HepG2 (cell line): ENCODE data around the gene PARP8. TPM values are rescaled to one million over a fixed set of nuclear protein-coding genes. Genes with fewer than 3 reads are reported as not detected.

Source experiments
- ATAC-seq: fragments of 200-7000 bp; cut with Tn5 transposase; 3 replicates; pipeline ENCODE4 v1.9.1; 2020; ENCODE audit warnings: mild to moderate bottlenecking, moderate library complexity
- BruUV-seq: library from RNA; stranded (reverse); fragments of 400-500 nt; replicated peaks from 2 replicates; lab custom pipeline; 2021; lab: Mats Ljungman, UMichigan
- CTCF ChIA-PET: fragments of 300-600 bp; formaldehyde crosslinking; extraction: SDS; loops from one replicate; lab custom pipeline; 2021; ENCODE audit warnings: low total read pairs, inconsistent platforms, low intra/inter-chr PET ratio; lab: Yijun Ruan, JAX
- POLR2A ChIA-PET: fragments of 350-600 bp; sonication (Branson Sonifier 250); formaldehyde crosslinking; loops from one replicate; lab custom pipeline; 2020; ENCODE audit warnings: antibody characterized with exemption, inconsistent platforms; lab: Yijun Ruan, JAX
- DNase-seq: peaks from one replicate; pipeline ENCODE4 v3.0.0-alpha.2; 2015; ENCODE audit warnings: low spot score
- FAIRE-seq: peaks from 3 replicates; lab custom pipeline; 2011; peaks lifted over from hg19 to GRCh38; lab: Jason Lieb, UNC
- H2AFZ ChIP-seq: one replicate; pipeline ENCODE4 v1.6.1; 2011; ENCODE audit warnings: low read length, inconsistent platforms
- H3K27ac ChIP-seq: fragments of 300-600 bp; 3 replicates; pipeline ENCODE4 v1.8.0; 2011; ENCODE audit warnings: mixed run types, mild to moderate bottlenecking, mixed read lengths, low read length, inconsistent platforms; ENCODE audit not compliant: insufficient read depth; ENCODE audit errors: extremely low read length
- H3K27me3 ChIP-seq, 2 experiments: fragments of 200-600 bp in 1 of 2; 2 replicates in 1 of 2; 3 replicates in 1 of 2; pipeline versions ENCODE4 v1.6.0 to v1.8.0; 2011; ENCODE audit warnings: low read length in 2 of 2, mild to moderate bottlenecking in 2 of 2, moderate library complexity in 2 of 2, inconsistent platforms in 1 of 2; ENCODE audit not compliant: insufficient read depth in 2 of 2, control insufficient read depth in 1 of 2
- H3K36me3 ChIP-seq, 2 experiments: fragments of 200-600 bp in 1 of 2; replicated peaks in 1 of 2; 2 replicates in 1 of 2; 3 replicates in 1 of 2; pipeline versions ENCODE4 v1.5.1 to v1.8.0; 2011; ENCODE audit warnings: low read length in 2 of 2, inconsistent platforms in 1 of 2; ENCODE audit not compliant: insufficient read depth in 2 of 2, control insufficient read depth in 1 of 2
- H3K4me1 ChIP-seq: 2 replicates; pipeline ENCODE4 v1.5.1; 2012; ENCODE audit warnings: low read length, inconsistent platforms; ENCODE audit not compliant: insufficient read depth
- H3K4me2 ChIP-seq: 2 replicates; pipeline ENCODE4 v1.6.0; 2011; ENCODE audit warnings: low read depth, low read length, inconsistent platforms
- H3K4me3 ChIP-seq, 3 experiments: fragments of 200-600 bp in 1 of 3; sonication (generic), shearing (Covaris generic) in 1 of 3; replicated peaks in 1 of 3; 2 replicates each; pipeline ENCODE4 v1.5.1; 2011 to 2016; ENCODE audit warnings: low read length in 3 of 3, inconsistent platforms in 2 of 3, low read depth in 2 of 3, mild to moderate bottlenecking in 2 of 3, control low read depth in 1 of 3, mixed read lengths in 1 of 3; ENCODE audit not compliant: insufficient read depth in 1 of 3
- H3K79me2 ChIP-seq: one replicate; pipeline ENCODE4 v1.6.1; 2011; ENCODE audit warnings: low read length, inconsistent platforms; ENCODE audit not compliant: insufficient read depth
- H3K9ac ChIP-seq: 2 replicates; pipeline ENCODE4 v1.6.0; 2011; ENCODE audit warnings: mild to moderate bottlenecking, low read depth, low read length, inconsistent platforms; ENCODE audit not compliant: insufficient read depth
- H3K9me3 ChIP-seq: 2 replicates; pipeline ENCODE4 v1.5.1; 2012; ENCODE audit warnings: mild to moderate bottlenecking, low read length
- H4K20me1 ChIP-seq: 2 replicates; pipeline ENCODE4 v1.6.0; 2011; ENCODE audit warnings: inconsistent platforms, mild to moderate bottlenecking, low read length, moderate library complexity; ENCODE audit not compliant: insufficient read depth
- DNMT1 ChIP-seq: sonication (generic); formaldehyde crosslinking; IDR thresholded peaks from 2 replicates; pipeline ENCODE4 v1.5.1; 2020; ENCODE audit warnings: mild to moderate bottlenecking, missing genetic modification reagents
- FOXA3 ChIP-seq: IDR thresholded peaks from 2 replicates; pipeline ENCODE4 v1.6.1; 2016; ENCODE audit warnings: missing genetic modification reagents, missing compliant biosample characterization
- MZF1 ChIP-seq: sonication (generic); formaldehyde crosslinking; IDR thresholded peaks from 2 replicates; pipeline ENCODE4 v1.8.1; 2023; ENCODE audit warnings: mild to moderate bottlenecking, missing genetic modification reagents, borderline replicate concordance
- RAD21 ChIP-seq: fragments of 450-650 bp; formaldehyde crosslinking; IDR thresholded peaks from 2 replicates; pipeline ENCODE4 v1.5.0; 2020; ENCODE audit warnings: mild to moderate bottlenecking
- SIN3A ChIP-seq: IDR thresholded peaks from 2 replicates; pipeline ENCODE4 v1.6.1; 2011; ENCODE audit warnings: low read depth, mild to moderate bottlenecking, control low read depth, low read length, borderline replicate concordance
- ZFP91 ChIP-seq: sonication (generic); formaldehyde crosslinking; IDR thresholded peaks from 2 replicates; pipeline ENCODE4 v1.9.0; 2022; ENCODE audit warnings: missing genetic modification reagents, mild to moderate bottlenecking, borderline replicate concordance
- ZNF343 ChIP-seq: sonication (generic); formaldehyde crosslinking; IDR thresholded peaks from 2 replicates; pipeline ENCODE4 v1.4.0; 2020; ENCODE audit warnings: mild to moderate bottlenecking, missing genetic modification reagents
- ZNF496 ChIP-seq: sonication (generic); formaldehyde crosslinking; IDR thresholded peaks from 2 replicates; pipeline ENCODE4 v1.8.1; 2023; ENCODE audit warnings: mild to moderate bottlenecking, moderate library complexity, missing genetic modification reagents; ENCODE audit not compliant: insufficient replicate concordance
- WGBS: methylation state at CpG from one replicate; pipeline ENCODE4 v1.1.6; 2017; ENCODE audit warnings: low lambda C conversion rate; 5-methylcytosine and 5-hydroxymethylcytosine counted together
- in situ Hi-C: cut with HindIII; loops from 2 replicates; pipeline ENCODE4 v1.10.0; 2017; ENCODE audit warnings: low pct_unique_long_range_greater_than_20kb; ENCODE audit not compliant: extremely low pct_ligation_motif_present
- intact Hi-C: fragments of 100-400 bp; cut with micrococcal nuclease; formaldehyde crosslinking; loops from one replicate; pipeline ENCODE4 v1.10.0; 2022; ENCODE audit not compliant: unreplicated experiment
- polyA plus RNA-seq, 8 experiments: library from polyadenylated mRNA; depleted of rRNA in 3 of 8; stranded (reverse) in 7 of 8; unstranded in 1 of 8; fragments of >200 nt; fragmentation: Illumina TruSeq in 4 of 8; extraction: Trizol in 4 of 8; gene quantifications; 2 replicates each; pipeline versions ENCODE4 v1.2.1 to v1.2.3, GENCODE V29; 2011 to 2016; ENCODE audit warnings: low read depth in 4 of 8, missing spikeins in 1 of 8, mixed read lengths in 1 of 8; ENCODE audit not compliant: insufficient read depth in 1 of 8
- total RNA-seq, 5 experiments: library from RNA; depleted of rRNA; stranded (reverse); fragments of >200 nt; fragmentation: Illumina TruSeq; extraction: Trizol; gene quantifications; 2 replicates each; pipeline ENCODE4 v1.2.3, GENCODE V29; 2016; ENCODE audit warnings: low read depth in 1 of 5
- TF ChIP-seq, protein P1 (sequence below): sonication (generic); formaldehyde crosslinking; IDR thresholded peaks from 2 replicates; pipeline ENCODE4 v1.4.0; 2020; ENCODE audit warnings: missing genetic modification reagents, borderline replicate concordance

Gene PARP8
- total and polyA plus RNA-seq, 2 of the 13 experiments (the other 11 are each of a cell fraction or from before 2014, with no cell fraction given) = 0.11 to 0.29 TPM

DNA sequence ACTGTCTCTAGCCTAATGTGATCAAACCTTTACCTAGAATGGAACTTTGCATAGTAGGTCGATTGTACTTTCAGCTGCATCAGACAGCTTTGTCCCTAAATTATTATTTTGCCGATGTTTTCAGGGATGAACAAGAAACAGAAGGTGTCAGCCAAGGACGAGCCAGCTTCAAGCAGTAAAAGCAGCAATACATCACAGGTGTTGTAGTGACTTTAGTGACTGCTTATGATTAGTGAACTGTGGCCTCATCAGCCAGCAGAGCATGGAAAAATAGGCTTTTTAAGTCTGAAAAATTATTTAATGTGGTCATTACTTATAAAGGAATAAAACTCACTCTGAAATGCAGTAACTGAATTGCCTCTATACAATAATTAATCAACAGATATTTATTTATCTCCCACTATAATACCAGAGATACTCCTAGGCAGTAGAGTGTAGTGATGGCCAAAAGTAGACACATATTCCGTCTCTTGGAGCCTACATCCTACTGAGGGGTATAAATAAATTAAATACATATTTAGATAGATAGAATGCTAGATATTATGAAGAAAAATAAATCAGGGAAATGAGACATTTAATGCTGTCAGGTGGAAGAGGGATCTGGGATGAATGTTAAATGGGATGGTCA, 166.3 kb downstream of the PARP8 start:
- DNase-seq = no peak
- no peaks in the 10 kb centered on the region for H3K36me3 ChIP-seq
- H3K9me3 ChIP-seq = no peaks in the 10 kb centered on the region
- H3K27ac ChIP-seq = no peak overlapping the region
- H4K20me1 ChIP-seq = no peaks in the 10 kb centered on the region
- no peak for FAIRE-seq
- no peak overlapping the region for H3K9ac ChIP-seq
- no peaks in the 10 kb centered on the region for H3K4me1 ChIP-seq
- no peak for ATAC-seq
- no peaks in the 10 kb centered on the region for H3K79me2 ChIP-seq
- no peaks in the 10 kb centered on the region for H3K27me3 ChIP-seq
- POLR2A ChIA-PET = no interaction called here
- CTCF ChIA-PET = no interaction called here
- H3K4me2 ChIP-seq = no peak overlapping the region
- intact Hi-C loops = no loop called here
- BruUV-seq = no TSS peak
- WGBS = under 1% methylated on average over 4 of the region's 4 CpGs
- in situ Hi-C loops = no loop called here
- TF ChIP-seq ZNF343 (CRISPR knock-in tag) (no peak), ZFP91 (CRISPR knock-in tag) (no peak), DNMT1 (no peak), MZF1 (CRISPR knock-in tag) (no peak), RAD21 (no peak), FOXA3 (CRISPR knock-in tag) (no peak), ZNF496 (CRISPR knock-in tag) (no peak), SIN3A (no peak)
- TF ChIP-seq, protein P1, sequence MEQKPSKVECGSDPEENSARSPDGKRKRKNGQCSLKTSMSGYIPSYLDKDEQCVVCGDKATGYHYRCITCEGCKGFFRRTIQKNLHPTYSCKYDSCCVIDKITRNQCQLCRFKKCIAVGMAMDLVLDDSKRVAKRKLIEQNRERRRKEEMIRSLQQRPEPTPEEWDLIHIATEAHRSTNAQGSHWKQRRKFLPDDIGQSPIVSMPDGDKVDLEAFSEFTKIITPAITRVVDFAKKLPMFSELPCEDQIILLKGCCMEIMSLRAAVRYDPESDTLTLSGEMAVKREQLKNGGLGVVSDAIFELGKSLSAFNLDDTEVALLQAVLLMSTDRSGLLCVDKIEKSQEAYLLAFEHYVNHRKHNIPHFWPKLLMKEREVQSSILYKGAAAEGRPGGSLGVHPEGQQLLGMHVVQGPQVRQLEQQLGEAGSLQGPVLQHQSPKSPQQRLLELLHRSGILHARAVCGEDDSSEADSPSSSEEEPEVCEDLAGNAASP = no peak
- H2AFZ ChIP-seq = no peak overlapping the region
- no peak overlapping the region for H3K4me3 ChIP-seq
